ENCODE results near the gene YY1. TPM values are rescaled to one million over a fixed set of nuclear protein-coding genes. Genes with fewer than 3 reads are reported as not detected.
A peak's percentile ranks its signal among the peaks of the same experiment; 100 is the strongest.
"Not testable (repeated sequence)": the region's sequence is repeated elsewhere in the genome, so short reads cannot be mapped to it uniquely, and the experiment has no call there.

Gene YY1
- total and polyA plus RNA-seq, 10 donors, result 28.4 to 64.1 (median 56.9) TPM

- 53 to 71% (median 57%) methylated on average over 8 of the region's 8 CpGs for WGBS, 5 donors
- peak overlapping the region in 4 of 8 donors; percentile 6 to 42 (median 22) for H3K27ac ChIP-seq
Measured at GRCh38 chr14:100309028-100309737, 70.2 kb downstream of the YY1 start.

GRCh38 chr14:100312110-100312876 lies 73.3 kb downstream of the YY1 start:
- H3K36me3 ChIP-seq; H3K9me3 ChIP-seq; H3K27me3 ChIP-seq (replicated peaks in 1 of 7); DNase-seq; H3K4me3 ChIP-seq; intact Hi-C loops (cut with DNase I; ENCODE audit: low total_unique reads): not testable (repeated sequence)
- H3K4me1 ChIP-seq, result peaks cover 8 to 54% (median 34%) of the 10 kb centered on the region in 6 donors
- 7 to 15% (median 14%) methylated on average over 18 of the region's 18 CpGs for WGBS, 5 donors
- peak overlapping the region in 5 of 8 donors; percentile 8 to 48 (median 33) for H3K27ac ChIP-seq

More at GRCh38 chr14:100309028-100309737, 70.2 kb downstream of the YY1 start:
- no peak for DNase-seq
- peaks cover 9 to 78% (median 58%) of the 10 kb centered on the region in 6 donors for H3K4me1 ChIP-seq
- H3K36me3 ChIP-seq, result no peaks in the 10 kb centered on the region
- no peaks in the 10 kb centered on the region for H3K9me3 ChIP-seq
- H3K27me3 ChIP-seq (replicated peaks in 1 of 7), result peaks cover 0 to 4% (median 0%) of the 10 kb centered on the region in 7 donors
- TF ChIP-seq POLR2AphosphoS5 (IDR thresholded peaks at IDR 0.05) (peak in 1 of 3 donors; percentile 32), POLR2A (IDR thresholded peaks at IDR 0.05) (no peak), CTCF (IDR thresholded peaks at IDR 0.05 in 8 of 11, conservative IDR thresholded peaks at IDR 0.05 in 3 of 11) (no peak)
- H3K4me3 ChIP-seq, result no peak overlapping the region
- intact Hi-C loops (cut with DNase I; ENCODE audit: low total_unique reads), result no loop called here

GRCh38 chr14:100312877-100313400 lies 74.0 kb downstream of the YY1 start:
- no peak for TF ChIP-seq POLR2A (IDR thresholded peaks at IDR 0.05)
- TF ChIP-seq CTCF (IDR thresholded peaks at IDR 0.05 in 8 of 11, conservative IDR thresholded peaks at IDR 0.05 in 3 of 11), result no peak
- TF ChIP-seq POLR2AphosphoS5 (IDR thresholded peaks at IDR 0.05), result no peak
- peak overlapping the region in 4 of 8 donors; percentile 32 to 48 (median 38) for H3K27ac ChIP-seq
- H3K4me3 ChIP-seq, result no peak overlapping the region
- peaks cover 2 to 54% (median 34%) of the 10 kb centered on the region in 6 donors for H3K4me1 ChIP-seq
- WGBS, 5 donors, result 49 to 60% (median 55%) methylated on average over 4 to 10 of the region's 10 CpGs
- no peak for DNase-seq
- no peaks in the 10 kb centered on the region for H3K36me3 ChIP-seq
- no peaks in the 10 kb centered on the region for H3K27me3 ChIP-seq (replicated peaks in 1 of 7)
- no peaks in the 10 kb centered on the region for H3K9me3 ChIP-seq
- intact Hi-C loops (cut with DNase I; ENCODE audit: low total_unique reads), result no loop called here

- H3K27me3 ChIP-seq (replicated peaks in 1 of 7), result no peaks in the 10 kb centered on the region
- H3K9me3 ChIP-seq, result no peaks in the 10 kb centered on the region
- WGBS, 5 donors, result 90 to 95% (median 93%) methylated on average over 22 to 26 of the region's 26 CpGs
- no peaks in the 10 kb centered on the region for H3K36me3 ChIP-seq
- H3K27ac ChIP-seq, result no peak overlapping the region
- peaks cover 6 to 54% (median 36%) of the 10 kb centered on the region in 6 donors for H3K4me1 ChIP-seq
- H3K4me3 ChIP-seq, result no peak overlapping the region
- no peak for TF ChIP-seq POLR2AphosphoS5 (IDR thresholded peaks at IDR 0.05)
- no peak for TF ChIP-seq POLR2A (IDR thresholded peaks at IDR 0.05)
- no peak for TF ChIP-seq CTCF (IDR thresholded peaks at IDR 0.05 in 8 of 11, conservative IDR thresholded peaks at IDR 0.05 in 3 of 11)
- DNase-seq, result no peak
- intact Hi-C loops (cut with DNase I; ENCODE audit: low total_unique reads), result no loop called here
Measured at GRCh38 chr14:100313464-100314230, 74.7 kb downstream of the YY1 start.
